Smooth muscle cell (in vitro differentiated cells): Measurements from ENCODE around the gene SETD3. TPM values are rescaled to one million over a fixed set of nuclear protein-coding genes. Genes with fewer than 3 reads are reported as not detected.

Experiments used
- DNase-seq: peaks from one replicate; lab custom pipeline; 2025; ENCODE audit not compliant: unreplicated experiment; lab: John Stamatoyannopoulos, UW
- H2AFZ ChIP-seq: fragments of 200-600 bp; sonication (generic); 2 replicates; pipeline ENCODE4 v1.6.0; 2016; ENCODE audit warnings: antibody characterized with exemption, low read depth, mild to moderate bottlenecking
- H3F3A ChIP-seq: fragments of 200-600 bp; sonication (generic); 2 replicates; pipeline ENCODE4 v1.6.0; 2017; ENCODE audit warnings: antibody characterized with exemption, low read depth
- H3K27ac ChIP-seq: fragments of 200-600 bp; sonication (generic); 2 replicates; pipeline ENCODE4 v1.5.1; 2016; ENCODE audit warnings: low read depth, mild to moderate bottlenecking
- H3K27me3 ChIP-seq: fragments of 200-600 bp; sonication (generic); 2 replicates; pipeline ENCODE4 v1.6.1; 2016; ENCODE audit warnings: low read depth, mild to moderate bottlenecking
- H3K36me3 ChIP-seq: fragments of 200-600 bp; sonication (generic); 2 replicates; pipeline ENCODE4 v1.5.1; 2016; ENCODE audit warnings: low read depth
- H3K4me1 ChIP-seq: fragments of 200-600 bp; sonication (generic); 2 replicates; pipeline ENCODE4 v1.5.1; 2016; ENCODE audit warnings: low read depth
- H3K4me2 ChIP-seq: fragments of 200-600 bp; sonication (generic); 2 replicates; pipeline ENCODE4 v1.6.0; 2016; ENCODE audit warnings: mild to moderate bottlenecking
- H3K4me3 ChIP-seq: fragments of 200-600 bp; sonication (generic); 2 replicates; pipeline ENCODE4 v1.5.1; 2016; ENCODE audit warnings: mild to moderate bottlenecking
- H3K79me2 ChIP-seq: fragments of 200-600 bp; sonication (generic); 2 replicates; pipeline ENCODE4 v1.6.0; 2016; ENCODE audit warnings: low read depth, mild to moderate bottlenecking
- H3K9ac ChIP-seq: fragments of 200-600 bp; sonication (generic); 2 replicates; pipeline ENCODE4 v1.6.0; 2016; ENCODE audit warnings: low read depth
- H3K9me3 ChIP-seq: fragments of 200-600 bp; sonication (generic); replicated peaks from 2 replicates; pipeline ENCODE4 v1.5.1; 2016; ENCODE audit warnings: low read depth
- H4K20me1 ChIP-seq: fragments of 200-600 bp; sonication (generic); 2 replicates; pipeline ENCODE4 v1.6.0; 2016; ENCODE audit warnings: low read depth
- CTCF ChIP-seq: fragments of 200-600 bp; sonication (generic); IDR thresholded peaks from 2 replicates; pipeline ENCODE4 v1.5.1; 2017; ENCODE audit warnings: borderline replicate concordance, mild to moderate bottlenecking, antibody characterized with exemption; ENCODE audit not compliant: insufficient read depth, poor library complexity, severe bottlenecking
- WGBS: methylation state at CpG from one replicate; pipeline ENCODE4 v1.1.7; 2016; ENCODE audit warnings: low lambda C conversion rate; 5-methylcytosine and 5-hydroxymethylcytosine counted together
- polyA plus RNA-seq: library from polyadenylated mRNA; unstranded; fragments of >200 nt; fragmentation: Nextera tagmentation; extraction: Ambion mirVana; gene quantifications from 2 replicates; pipeline ENCODE4 v1.2.1, GENCODE V29; 2016
- total RNA-seq: library from RNA; depleted of rRNA; stranded (reverse); fragments of >200 nt; gene quantifications from 2 replicates; pipeline ENCODE4 v1.2.3, GENCODE V29; 2014

SETD3 gene
- total and polyA plus RNA-seq, 2 experiments from 2014 or later: 49.2 to 74.9 TPM

GRCh38 chr14:99516871-99517642 is 36.4 kb upstream of the SETD3 start:
- Histone ChIP-seq H3K4me2 (no peak overlapping the region), H3K27ac (no peak overlapping the region), H3K9me3 (no peaks in the 10 kb centered on the region), H3K9ac (no peak overlapping the region), H3K4me1 (peaks cover 6% of the 10 kb centered on the region), H3K4me3 (no peak overlapping the region), H3F3A (no peaks in the 10 kb centered on the region), H2AFZ (no peak overlapping the region), H3K27me3 (no peaks in the 10 kb centered on the region), H3K79me2 (no peaks in the 10 kb centered on the region), H3K36me3 (no peaks in the 10 kb centered on the region), H4K20me1 (peaks cover 15% of the 10 kb centered on the region)
- no peak for TF ChIP-seq CTCF
- 92% methylated on average over 14 of the region's 14 CpGs for WGBS
- DNase-seq: no peak

GRCh38 chr14:99516156-99516870 is 35.7 kb upstream of the SETD3 start:
- peaks cover 18% of the 10 kb centered on the region for H4K20me1 ChIP-seq
- H3K4me1 ChIP-seq: no peaks in the 10 kb centered on the region
- WGBS: 97% methylated on average over 24 of the region's 24 CpGs
- H3K27me3 ChIP-seq: no peaks in the 10 kb centered on the region
- H3F3A ChIP-seq: peaks cover under 1% of the 10 kb centered on the region
- no peak overlapping the region for H3K4me3 ChIP-seq
- no peak for TF ChIP-seq CTCF
- H3K4me2 ChIP-seq: no peak overlapping the region
- H3K36me3 ChIP-seq: no peaks in the 10 kb centered on the region
- no peak overlapping the region for H3K27ac ChIP-seq
- H3K9ac ChIP-seq: no peak overlapping the region
- H3K9me3 ChIP-seq: no peaks in the 10 kb centered on the region
- H2AFZ ChIP-seq: no peak overlapping the region
- H3K79me2 ChIP-seq: no peaks in the 10 kb centered on the region
- no peak for DNase-seq

GRCh38 chr14:99515301-99516155 is 34.9 kb upstream of the SETD3 start:
- no peak for DNase-seq

More at GRCh38 chr14:99515301-99516155, 34.9 kb upstream of the SETD3 start:
- 92% methylated on average over 26 of the region's 27 CpGs for WGBS
- Histone ChIP-seq H3K9me3 (no peaks in the 10 kb centered on the region), H3F3A (peaks cover 8% of the 10 kb centered on the region), H2AFZ (no peak overlapping the region), H3K4me2 (no peak overlapping the region), H3K36me3 (no peaks in the 10 kb centered on the region), H3K4me1 (no peaks in the 10 kb centered on the region), H3K27ac (no peak overlapping the region), H3K4me3 (no peak overlapping the region), H3K27me3 (no peaks in the 10 kb centered on the region), H4K20me1 (peaks cover 26% of the 10 kb centered on the region), H3K9ac (no peak overlapping the region), H3K79me2 (no peaks in the 10 kb centered on the region)
- TF ChIP-seq CTCF: no peak
